ENCODE results near the gene TM9SF2. TPM values are rescaled to one million over a fixed set of nuclear protein-coding genes. Genes with fewer than 3 reads are reported as not detected.

TM9SF2 gene
- total RNA-seq, 1 experiment from 2014 or later, result 84.6 TPM

DNA sequence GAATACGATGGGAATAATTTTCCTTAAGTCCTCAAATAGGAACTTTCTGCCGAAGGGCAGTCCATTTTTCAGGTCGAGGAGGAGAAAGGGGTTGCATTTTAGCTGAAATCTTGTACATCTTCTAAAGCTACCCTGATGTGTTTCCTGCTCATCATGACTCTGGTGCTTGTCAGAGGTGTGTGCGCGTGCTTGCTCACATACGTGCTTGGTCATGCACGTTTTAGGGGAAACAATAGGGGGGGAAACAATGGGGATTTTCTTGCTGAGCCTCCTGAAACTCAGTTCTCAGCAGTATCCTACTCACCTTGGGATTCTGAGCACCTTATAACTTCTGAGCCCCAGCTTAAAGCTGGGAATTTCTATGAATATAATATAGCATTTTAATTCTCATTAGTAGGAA is 44.7 kb downstream of the TM9SF2 start:
- intact Hi-C loops (cut with micrococcal nuclease), result no loop called here
- Histone ChIP-seq H3K27me3 (ENCODE audit: low read length) (no peaks in the 10 kb centered on the region), H4K20me1 (ENCODE audit: low read length) (no peaks in the 10 kb centered on the region), H3K9ac (ENCODE audit: low read length) (no peak overlapping the region), H3K36me3 (ENCODE audit: low read depth, low read length) (peaks cover 26% of the 10 kb centered on the region), H3K27ac (ENCODE audit: low read length) (no peak overlapping the region), H3K4me3 (ENCODE audit: low read length) (no peak overlapping the region), H3K9me3 (ENCODE audit: low read length) (no peaks in the 10 kb centered on the region), H3K4me2 (ENCODE audit: low read length) (no peak overlapping the region), H3K79me2 (ENCODE audit: low read length) (no peaks in the 10 kb centered on the region), H2AFZ (ENCODE audit: low read length) (no peak overlapping the region), H3F3A (ENCODE audit: low read length, unreplicated experiment) (no peaks in the 10 kb centered on the region), H3K9me2 (replicated peaks; ENCODE audit: low read length) (no peaks in the 10 kb centered on the region), H3K4me1 (ENCODE audit: insufficient read depth, low read length) (peaks cover 3% of the 10 kb centered on the region; the same call in 1 of the 2 replicates)
- DNase-seq, result no peak
- CTCF ChIA-PET, result interaction anchor here (0.6 kb wide), 1 partner anchor 489 kb away, joined by 4 read pairs; no protein-coding TSS in a partner anchor
- POLR2A ChIA-PET (ENCODE audit: unreplicated experiment), result no interaction called here
- ATAC-seq, result no peak
- BruUV-seq (replicated peaks), result no TSS peak
- TF ChIP-seq, protein P1, sequence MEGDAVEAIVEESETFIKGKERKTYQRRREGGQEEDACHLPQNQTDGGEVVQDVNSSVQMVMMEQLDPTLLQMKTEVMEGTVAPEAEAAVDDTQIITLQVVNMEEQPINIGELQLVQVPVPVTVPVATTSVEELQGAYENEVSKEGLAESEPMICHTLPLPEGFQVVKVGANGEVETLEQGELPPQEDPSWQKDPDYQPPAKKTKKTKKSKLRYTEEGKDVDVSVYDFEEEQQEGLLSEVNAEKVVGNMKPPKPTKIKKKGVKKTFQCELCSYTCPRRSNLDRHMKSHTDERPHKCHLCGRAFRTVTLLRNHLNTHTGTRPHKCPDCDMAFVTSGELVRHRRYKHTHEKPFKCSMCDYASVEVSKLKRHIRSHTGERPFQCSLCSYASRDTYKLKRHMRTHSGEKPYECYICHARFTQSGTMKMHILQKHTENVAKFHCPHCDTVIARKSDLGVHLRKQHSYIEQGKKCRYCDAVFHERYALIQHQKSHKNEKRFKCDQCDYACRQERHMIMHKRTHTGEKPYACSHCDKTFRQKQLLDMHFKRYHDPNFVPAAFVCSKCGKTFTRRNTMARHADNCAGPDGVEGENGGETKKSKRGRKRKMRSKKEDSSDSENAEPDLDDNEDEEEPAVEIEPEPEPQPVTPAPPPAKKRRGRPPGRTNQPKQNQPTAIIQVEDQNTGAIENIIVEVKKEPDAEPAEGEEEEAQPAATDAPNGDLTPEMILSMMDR (conservative IDR thresholded peaks at IDR 0.05; ENCODE audit: low read depth, low read length), result no peak
- TF ChIP-seq EZH2 (IDR thresholded peaks at IDR 0.05; ENCODE audit: low read length, unreplicated experiment) (no peak), EZH2phosphoT487 (IDR thresholded peaks at IDR 0.05; ENCODE audit: borderline replicate concordance, low read length) (no peak)

DNA sequence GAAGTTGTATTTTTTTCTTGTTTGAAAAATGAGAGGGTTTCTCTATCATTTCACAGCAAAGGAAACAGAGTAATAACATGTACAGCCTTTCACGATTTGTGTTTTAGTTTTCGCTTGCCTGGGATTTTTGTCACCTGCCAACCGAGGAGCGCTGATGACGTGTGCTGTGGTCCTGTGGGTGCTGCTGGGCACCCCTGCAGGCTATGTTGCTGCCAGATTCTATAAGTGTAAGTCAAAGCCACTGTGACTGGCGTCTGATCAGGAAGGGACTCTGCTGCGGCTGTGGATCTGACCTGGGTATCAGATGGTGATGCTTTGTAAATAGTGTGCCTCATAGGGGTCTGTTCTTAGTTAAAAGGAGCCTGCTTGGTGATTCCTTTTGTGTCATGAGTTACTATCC is 45.6 kb downstream of the TM9SF2 start:
- H3K4me3 ChIP-seq (ENCODE audit: low read length), result no peak overlapping the region

DNA sequence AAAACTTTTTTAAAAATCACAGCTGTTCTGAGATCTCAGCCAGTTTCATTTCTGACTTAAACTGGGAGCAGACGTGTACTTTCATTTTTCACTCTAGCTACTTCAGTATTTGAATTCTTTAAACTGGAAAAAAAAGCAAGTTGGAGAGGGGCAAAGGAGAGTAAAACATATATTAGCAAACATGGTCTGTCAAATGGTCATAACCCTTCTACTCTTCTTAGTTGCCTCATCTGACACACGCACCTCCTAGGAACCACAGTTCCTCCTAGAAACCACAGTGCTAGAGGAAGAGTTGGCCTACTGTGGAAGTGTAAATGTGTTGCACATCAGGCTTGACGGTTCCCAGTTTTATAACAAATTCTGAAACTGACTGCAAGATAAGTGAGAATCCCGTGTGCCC is 47.2 kb downstream of the TM9SF2 start:
- Histone ChIP-seq H4K20me1 (ENCODE audit: low read length) (no peaks in the 10 kb centered on the region), H3K27ac (ENCODE audit: low read length) (no peak overlapping the region), H3K79me2 (ENCODE audit: low read length) (no peaks in the 10 kb centered on the region), H3K9me2 (replicated peaks; ENCODE audit: low read length) (no peaks in the 10 kb centered on the region), H3K4me3 (ENCODE audit: low read length) (no peak overlapping the region), H3K4me2 (ENCODE audit: low read length) (no peak overlapping the region), H3K9me3 (ENCODE audit: low read length) (no peaks in the 10 kb centered on the region), H3K36me3 (ENCODE audit: low read depth, low read length) (peaks cover 18% of the 10 kb centered on the region), H3K27me3 (ENCODE audit: low read length) (no peaks in the 10 kb centered on the region), H3K4me1 (ENCODE audit: insufficient read depth, low read length) (peaks cover 3% of the 10 kb centered on the region; the same call in 1 of the 2 replicates), H2AFZ (ENCODE audit: low read length) (no peak overlapping the region), H3K9ac (ENCODE audit: low read length) (no peak overlapping the region), H3F3A (ENCODE audit: low read length, unreplicated experiment) (no peaks in the 10 kb centered on the region)
- TF ChIP-seq EZH2phosphoT487 (IDR thresholded peaks at IDR 0.05; ENCODE audit: borderline replicate concordance, low read length), result no peak
- TF ChIP-seq, protein P1 (conservative IDR thresholded peaks at IDR 0.05; ENCODE audit: low read depth, low read length), result no peak
- no peak for TF ChIP-seq EZH2 (IDR thresholded peaks at IDR 0.05; ENCODE audit: low read length, unreplicated experiment)
- no TSS peak for BruUV-seq (replicated peaks)
- intact Hi-C loops (cut with micrococcal nuclease), result no loop called here
- POLR2A ChIA-PET (ENCODE audit: unreplicated experiment), result no interaction called here
- DNase-seq, result no peak
- CTCF ChIA-PET, result no interaction called here
- ATAC-seq, result no peak

More for the DNA sequence above, 45.6 kb downstream of the TM9SF2 start:
- intact Hi-C loops (cut with micrococcal nuclease), result no loop called here
- Histone ChIP-seq H3K27ac (ENCODE audit: low read length) (no peak overlapping the region), H3K9me2 (replicated peaks; ENCODE audit: low read length) (no peaks in the 10 kb centered on the region), H3K4me2 (ENCODE audit: low read length) (no peak overlapping the region), H3K4me1 (ENCODE audit: insufficient read depth, low read length) (peaks cover 3% of the 10 kb centered on the region; the same call in 1 of the 2 replicates), H4K20me1 (ENCODE audit: low read length) (no peaks in the 10 kb centered on the region), H3K79me2 (ENCODE audit: low read length) (no peaks in the 10 kb centered on the region), H3K9me3 (ENCODE audit: low read length) (no peaks in the 10 kb centered on the region), H3F3A (ENCODE audit: low read length, unreplicated experiment) (no peaks in the 10 kb centered on the region), H3K27me3 (ENCODE audit: low read length) (no peaks in the 10 kb centered on the region), H2AFZ (ENCODE audit: low read length) (no peak overlapping the region), H3K36me3 (ENCODE audit: low read depth, low read length) (peaks cover 22% of the 10 kb centered on the region), H3K9ac (ENCODE audit: low read length) (no peak overlapping the region)
- no peak for TF ChIP-seq EZH2 (IDR thresholded peaks at IDR 0.05; ENCODE audit: low read length, unreplicated experiment)
- ChIA-PET POLR2A (ENCODE audit: unreplicated experiment) (no interaction called here), CTCF (no interaction called here)
- DNase-seq (no peak), ATAC-seq (no peak)
- no TSS peak for BruUV-seq (replicated peaks)

Data from PC-3 (cell line).